GM12801 (cell line): ENCODE measurements around the gene ARL2.

ENCODE experiments used
- CTCF ChIP-seq: IDR thresholded peaks from one replicate; pipeline ENCODE4 v1.5.1; 2011; ENCODE audit warnings: control low read depth; ENCODE audit not compliant: insufficient read length; ENCODE audit errors: extremely low read depth

Gene ARL2

GRCh38 chr11:65060913-65061408 lies 47.0 kb downstream of the ARL2 start:
- no peak for TF ChIP-seq CTCF

- TF ChIP-seq CTCF, result no peak
Observed at GRCh38 chr11:65063532-65063931, 49.6 kb downstream of the ARL2 start.

GRCh38 chr11:65064847-65065240 lies 50.9 kb downstream of the ARL2 start:
- no peak for TF ChIP-seq CTCF

- TF ChIP-seq CTCF, result no peak
Observed at GRCh38 chr11:65065851-65066250, 51.9 kb downstream of the ARL2 start.

GRCh38 chr11:65066315-65066714 lies 52.4 kb downstream of the ARL2 start:
- TF ChIP-seq CTCF, result no peak

GRCh38 chr11:65066805-65067291 lies 52.9 kb downstream of the ARL2 start:
- TF ChIP-seq CTCF, result no peak

- TF ChIP-seq CTCF, result no peak
Observed at GRCh38 chr11:65067446-65067845, 53.5 kb downstream of the ARL2 start.
